Upper lobe of right lung (tissue), 1 donor: ENCODE measurements around the gene SLC8B1. TPM values are rescaled to one million over a fixed set of nuclear protein-coding genes. Genes with fewer than 3 reads are reported as not detected.

Experiments used
- ATAC-seq: fragments of 200-7000 bp; cut with Tn5 transposase; one replicate; pipeline ENCODE4 v1.9.1; 2020; ENCODE audit warnings: mild to moderate bottlenecking, moderate library complexity
- DNase-seq: peaks from one replicate; pipeline ENCODE4 v3.0.0-alpha.2; 2020
- H3K27ac ChIP-seq: fragments of 200-600 bp; one replicate; pipeline ENCODE4 v1.8.0; 2022
- H3K27me3 ChIP-seq: fragments of 200-600 bp; one replicate; pipeline ENCODE4 v1.8.0; 2022; ENCODE audit warnings: mild to moderate bottlenecking
- H3K36me3 ChIP-seq: fragments of 200-600 bp; one replicate; pipeline ENCODE4 v1.8.0; 2022
- H3K4me1 ChIP-seq: fragments of 200-600 bp; one replicate; pipeline ENCODE4 v1.8.0; 2022
- H3K4me3 ChIP-seq: fragments of 200-600 bp; one replicate; pipeline ENCODE4 v1.8.0; 2022; ENCODE audit warnings: mild to moderate bottlenecking
- H3K9me3 ChIP-seq: fragments of 200-600 bp; one replicate; pipeline ENCODE4 v1.8.0; 2022
- CTCF ChIP-seq: fragments of 200-600 bp; IDR thresholded peaks from one replicate; pipeline ENCODE4 v1.8.0; 2022; ENCODE audit warnings: antibody characterized with exemption
- intact Hi-C: fragments of 100-400 bp; cut with DNase I; formaldehyde crosslinking; loops from one replicate; pipeline ENCODE4 v1.11.0; 2022
- total RNA-seq: library from RNA; stranded (reverse); fragmentation: NEBNext Ultra II Directional; extraction: Animal tissue kit (Norgen Biotek cat#: 25700); gene quantifications from one replicate; pipeline ENCODE4 v1.2.1, GENCODE V29; 2021
- donor health status: DM: no; HTN: yes; CAD: no; lungs with severe emphysema.

Gene SLC8B1
- total RNA-seq, 1 donor from 2014 or later, result 42.8 TPM

GRCh38 chr12:113314121-113314529 lies 20.8 kb downstream of the SLC8B1 start:
- TF ChIP-seq CTCF, result no peak
- H3K27me3 ChIP-seq, result no peaks in the 10 kb centered on the region
- intact Hi-C loops, result no loop called here
- H3K9me3 ChIP-seq, result no peaks in the 10 kb centered on the region
- no peaks in the 10 kb centered on the region for H3K4me1 ChIP-seq
- peaks cover 85% of the 10 kb centered on the region for H3K36me3 ChIP-seq
- ATAC-seq, result no peak
- H3K27ac ChIP-seq, result no peak overlapping the region
- DNase-seq, result no peak
- no peak overlapping the region for H3K4me3 ChIP-seq

GRCh38 chr12:113310489-113310888 lies 24.4 kb downstream of the SLC8B1 start:
- intact Hi-C loops, result no loop called here
- H3K36me3 ChIP-seq, result peaks cover 91% of the 10 kb centered on the region
- no peaks in the 10 kb centered on the region for H3K9me3 ChIP-seq
- no peaks in the 10 kb centered on the region for H3K4me1 ChIP-seq
- DNase-seq (no peak), ATAC-seq (no peak)
- H3K27ac ChIP-seq, result no peak overlapping the region
- no peak overlapping the region for H3K4me3 ChIP-seq
- H3K27me3 ChIP-seq, result no peaks in the 10 kb centered on the region
- peak; percentile 12 for TF ChIP-seq CTCF

- peaks cover 89% of the 10 kb centered on the region for H3K36me3 ChIP-seq
- no peak for TF ChIP-seq CTCF
- intact Hi-C loops, result no loop called here
- no peaks in the 10 kb centered on the region for H3K9me3 ChIP-seq
- no peaks in the 10 kb centered on the region for H3K27me3 ChIP-seq
- H3K4me1 ChIP-seq, result no peaks in the 10 kb centered on the region
- DNase-seq (no peak), ATAC-seq (no peak)
- H3K27ac ChIP-seq, result no peak overlapping the region
- H3K4me3 ChIP-seq, result no peak overlapping the region
Measured at GRCh38 chr12:113306382-113306781, 28.5 kb downstream of the SLC8B1 start.

GRCh38 chr12:113305281-113305856 lies 29.5 kb downstream of the SLC8B1 start:
- Histone ChIP-seq H3K36me3 (peaks cover 81% of the 10 kb centered on the region), H3K4me1 (no peaks in the 10 kb centered on the region), H3K4me3 (no peak overlapping the region), H3K9me3 (no peaks in the 10 kb centered on the region), H3K27ac (no peak overlapping the region), H3K27me3 (no peaks in the 10 kb centered on the region)
- ATAC-seq (no peak), DNase-seq (no peak)
- intact Hi-C loops, result no loop called here
- no peak for TF ChIP-seq CTCF

GRCh38 chr12:113302886-113303640 lies 31.8 kb downstream of the SLC8B1 start:
- ATAC-seq (no peak), DNase-seq (no peak)
- H3K4me3 ChIP-seq, result no peak overlapping the region
- no peaks in the 10 kb centered on the region for H3K27me3 ChIP-seq
- peaks cover 60% of the 10 kb centered on the region for H3K36me3 ChIP-seq
- no peak overlapping the region for H3K27ac ChIP-seq
- H3K4me1 ChIP-seq, result peaks cover 15% of the 10 kb centered on the region
- TF ChIP-seq CTCF, result no peak
- intact Hi-C loops, result no loop called here
- no peaks in the 10 kb centered on the region for H3K9me3 ChIP-seq
